Measurements from ENCODE around the gene CTDSP2.
"Not testable (repeated sequence)": the region's sequence is repeated elsewhere in the genome, so short reads cannot be mapped to it uniquely, and the experiment has no call there.

Gene CTDSP2

DNA sequence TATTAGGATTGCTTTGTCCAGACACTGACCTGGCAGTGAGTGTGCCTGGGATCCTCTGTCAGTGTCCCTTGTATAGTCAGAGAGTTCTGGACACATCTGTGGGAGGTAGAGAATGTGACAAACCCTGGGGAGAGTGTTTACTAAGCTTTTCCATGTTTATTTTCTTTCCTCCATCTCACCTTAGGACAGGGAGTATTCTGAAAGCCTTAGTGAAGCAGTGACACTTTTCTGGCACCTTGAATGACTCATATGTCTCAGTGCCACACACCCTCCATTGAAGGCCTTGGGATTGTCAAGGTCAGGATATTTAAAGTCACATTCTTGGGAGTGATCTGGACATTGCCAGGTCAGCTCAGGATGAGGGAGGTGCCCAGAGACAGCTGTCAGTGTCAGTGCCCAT, 34.9 kb upstream of the CTDSP2 start:
- TF ChIP-seq, protein P1, sequence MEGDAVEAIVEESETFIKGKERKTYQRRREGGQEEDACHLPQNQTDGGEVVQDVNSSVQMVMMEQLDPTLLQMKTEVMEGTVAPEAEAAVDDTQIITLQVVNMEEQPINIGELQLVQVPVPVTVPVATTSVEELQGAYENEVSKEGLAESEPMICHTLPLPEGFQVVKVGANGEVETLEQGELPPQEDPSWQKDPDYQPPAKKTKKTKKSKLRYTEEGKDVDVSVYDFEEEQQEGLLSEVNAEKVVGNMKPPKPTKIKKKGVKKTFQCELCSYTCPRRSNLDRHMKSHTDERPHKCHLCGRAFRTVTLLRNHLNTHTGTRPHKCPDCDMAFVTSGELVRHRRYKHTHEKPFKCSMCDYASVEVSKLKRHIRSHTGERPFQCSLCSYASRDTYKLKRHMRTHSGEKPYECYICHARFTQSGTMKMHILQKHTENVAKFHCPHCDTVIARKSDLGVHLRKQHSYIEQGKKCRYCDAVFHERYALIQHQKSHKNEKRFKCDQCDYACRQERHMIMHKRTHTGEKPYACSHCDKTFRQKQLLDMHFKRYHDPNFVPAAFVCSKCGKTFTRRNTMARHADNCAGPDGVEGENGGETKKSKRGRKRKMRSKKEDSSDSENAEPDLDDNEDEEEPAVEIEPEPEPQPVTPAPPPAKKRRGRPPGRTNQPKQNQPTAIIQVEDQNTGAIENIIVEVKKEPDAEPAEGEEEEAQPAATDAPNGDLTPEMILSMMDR (IDR thresholded peaks at IDR 0.05; ENCODE audit: low read depth, low read length, missing control alignments): no peak
- DNase-seq (ENCODE audit: low read depth): no peak
- no peak overlapping the region for H3K4me3 ChIP-seq (ENCODE audit: low read depth, low read length)
- in situ Hi-C loops (cut with HindIII; ENCODE audit: low sequenced_read_pairs): no loop called here

DNA sequence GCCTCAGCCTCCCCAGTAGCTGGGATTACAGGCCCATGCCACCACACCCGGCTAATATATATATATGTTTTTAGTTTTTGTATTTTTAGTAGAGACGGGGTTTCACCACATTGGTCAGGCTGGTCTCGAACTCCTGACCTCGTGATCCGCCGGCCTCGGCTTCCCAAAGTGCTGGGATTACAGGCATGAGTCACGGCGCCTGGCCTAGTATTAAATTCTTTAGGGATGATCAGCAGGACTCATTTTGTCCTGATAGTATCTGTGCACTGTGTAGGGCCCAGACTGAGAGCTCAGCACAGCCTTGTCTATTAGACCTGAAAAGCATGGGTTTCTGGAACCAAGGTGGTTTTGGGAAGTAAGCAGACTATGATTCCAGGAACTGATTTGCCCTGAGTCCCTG, 34.5 kb upstream of the CTDSP2 start:
- in situ Hi-C loops (cut with HindIII; ENCODE audit: low sequenced_read_pairs): not testable (repeated sequence)

DNA sequence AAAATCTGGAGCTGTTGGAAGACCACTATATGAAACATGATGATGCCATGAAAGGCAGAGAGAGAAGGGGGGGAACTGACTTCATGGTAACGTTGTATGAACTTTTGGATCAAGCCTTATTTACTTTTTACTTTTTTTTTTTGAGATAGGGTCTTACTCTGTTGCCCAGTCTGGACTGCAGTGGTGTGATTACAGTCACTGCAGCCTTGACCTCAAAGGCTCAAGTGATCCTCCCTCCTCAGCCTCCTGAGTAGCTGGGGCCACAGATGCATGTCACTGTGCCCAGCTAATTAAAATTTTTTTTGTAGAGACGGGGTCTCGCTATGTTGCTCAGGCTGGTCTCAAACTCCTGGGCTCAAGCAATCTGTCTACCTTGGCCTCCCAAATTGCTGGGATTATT, 31.3 kb upstream of the CTDSP2 start:
- in situ Hi-C loops (cut with HindIII; ENCODE audit: low sequenced_read_pairs): no loop called here

More for the DNA sequence above, 34.5 kb upstream of the CTDSP2 start:
- H3K4me3 ChIP-seq (ENCODE audit: low read depth, low read length); DNase-seq (ENCODE audit: low read depth): not testable (repeated sequence)

DNA sequence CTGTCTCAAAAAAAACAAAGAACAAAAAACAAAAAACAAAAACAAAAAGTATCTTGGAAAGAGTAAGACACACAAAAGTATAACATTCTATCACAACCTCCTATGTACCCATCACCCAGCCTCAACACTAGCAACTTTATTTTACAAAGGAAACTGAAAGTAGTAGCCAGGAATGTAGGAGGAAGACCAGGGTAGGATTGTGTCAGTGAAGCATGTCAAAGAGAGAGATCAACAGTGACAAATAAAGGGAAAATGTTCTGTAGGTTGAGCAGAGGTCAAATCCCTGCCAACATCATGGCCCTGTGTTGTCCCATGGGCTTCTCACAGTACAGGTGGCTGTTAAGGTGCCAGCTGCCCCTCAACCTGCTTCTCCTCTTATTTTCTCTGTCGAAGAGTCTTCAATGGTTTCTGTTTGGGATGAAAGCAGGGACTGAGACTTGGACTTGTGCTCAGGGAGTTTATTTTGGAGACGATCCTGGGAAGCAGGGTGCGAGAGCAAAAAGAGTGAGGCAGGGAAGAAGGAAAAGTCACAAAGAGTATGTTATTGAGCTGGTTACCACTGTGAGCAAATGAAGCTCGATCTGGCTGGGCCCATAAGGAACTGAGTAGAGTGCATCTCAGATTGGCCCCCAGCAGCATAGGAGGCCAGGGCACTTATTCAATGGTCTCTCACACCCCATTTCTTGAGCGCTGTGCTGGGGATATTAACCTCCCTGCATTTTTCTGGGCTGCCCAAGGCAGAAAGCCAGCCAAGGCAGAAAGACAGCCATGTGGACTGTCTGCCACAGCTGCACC, 29.4 kb upstream of the CTDSP2 start:
- DNase-seq (ENCODE audit: low read depth): no peak
- TF ChIP-seq, protein P1 (IDR thresholded peaks at IDR 0.05; ENCODE audit: low read depth, low read length, missing control alignments): no peak
- in situ Hi-C loops (cut with HindIII; ENCODE audit: low sequenced_read_pairs): no loop called here
- H3K4me3 ChIP-seq (ENCODE audit: low read depth, low read length): no peak overlapping the region

More for the DNA sequence above, 31.3 kb upstream of the CTDSP2 start:
- TF ChIP-seq, protein P1 (IDR thresholded peaks at IDR 0.05; ENCODE audit: low read depth, low read length, missing control alignments): no peak
- H3K4me3 ChIP-seq (ENCODE audit: low read depth, low read length): no peak overlapping the region
- no peak for DNase-seq (ENCODE audit: low read depth)

DNA sequence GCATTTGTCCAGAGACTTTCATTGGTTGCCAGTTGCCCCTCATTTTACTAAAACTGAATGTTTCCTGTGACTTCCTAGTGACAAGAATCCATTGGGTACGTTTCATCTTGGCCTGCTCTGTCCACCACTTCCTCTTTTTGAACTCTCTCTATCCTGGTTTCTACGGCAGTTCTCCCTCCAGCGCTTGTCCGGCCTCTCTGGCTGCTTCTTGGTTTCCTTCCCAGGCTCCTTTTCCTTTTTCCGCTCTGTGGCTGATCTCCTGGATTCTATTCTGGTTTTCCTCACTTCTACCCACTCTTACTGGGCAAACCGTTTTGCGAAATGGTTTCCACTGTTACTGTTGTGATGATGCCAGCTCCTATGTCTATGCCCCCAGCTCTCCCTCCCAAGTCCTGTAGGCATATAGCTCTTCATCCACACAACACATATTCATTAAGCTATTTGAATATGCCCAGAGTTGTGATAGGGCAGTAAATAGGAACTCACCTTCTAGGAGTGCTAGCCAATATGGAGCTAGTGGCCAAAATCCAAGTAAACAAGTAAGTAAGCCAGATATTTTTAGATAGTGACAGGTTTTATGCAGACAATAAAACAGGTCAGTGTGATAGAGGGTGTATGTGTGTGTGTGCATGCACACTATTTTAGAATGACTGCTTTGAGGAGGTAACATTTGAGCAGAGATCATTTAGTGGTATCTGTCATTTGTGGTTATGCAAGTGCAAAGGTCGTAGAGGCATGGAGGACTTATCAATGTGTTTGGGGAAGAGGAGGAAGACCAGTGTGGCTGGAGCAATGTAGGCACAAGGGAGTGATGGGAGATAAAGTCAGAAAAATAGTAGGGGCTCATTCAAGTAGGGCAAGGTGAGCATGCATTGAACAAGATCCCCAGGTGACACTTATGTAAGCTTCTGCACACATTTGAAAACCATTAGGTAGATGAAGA, 27.9 kb upstream of the CTDSP2 start:
- TF ChIP-seq, protein P1 (IDR thresholded peaks at IDR 0.05; ENCODE audit: low read depth, low read length, missing control alignments): no peak
- H3K4me3 ChIP-seq (ENCODE audit: low read depth, low read length): no peak overlapping the region
- in situ Hi-C loops (cut with HindIII; ENCODE audit: low sequenced_read_pairs): no loop called here
- no peak for DNase-seq (ENCODE audit: low read depth)

DNA sequence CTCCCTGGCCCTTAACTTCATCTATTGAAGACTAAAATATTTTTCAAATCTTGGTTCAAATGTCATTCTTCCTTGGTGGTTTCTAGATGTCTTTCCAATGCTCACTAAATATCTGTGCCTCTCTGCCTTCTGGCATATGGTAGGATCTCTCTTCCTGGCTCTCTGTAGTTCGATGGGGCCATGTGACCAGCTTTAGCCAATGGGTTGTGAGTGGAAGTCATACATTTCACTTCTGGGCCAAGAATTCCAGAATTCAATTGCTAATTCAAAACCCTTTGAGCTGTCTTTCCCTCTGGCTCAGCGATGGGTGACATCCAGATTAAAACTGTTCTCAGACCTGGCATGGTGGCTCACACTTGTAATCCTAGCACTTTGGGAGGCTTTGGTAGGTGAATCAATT, 25.8 kb upstream of the CTDSP2 start:
- TF ChIP-seq, protein P1 (IDR thresholded peaks at IDR 0.05; ENCODE audit: low read depth, low read length, missing control alignments): no peak
- no peak for DNase-seq (ENCODE audit: low read depth)
- no peak overlapping the region for H3K4me3 ChIP-seq (ENCODE audit: low read depth, low read length)
- in situ Hi-C loops (cut with HindIII; ENCODE audit: low sequenced_read_pairs): no loop called here

All from astrocyte of the cerebellum (primary cell).